GM19035 (cell line): ENCODE results near the gene CAPZA3.
"Not testable (repeated sequence)": the region's sequence is repeated elsewhere in the genome, so short reads cannot be mapped to it uniquely, and the experiment has no call there.

Source experiments
- ATAC-seq: cut with Tn5 transposase; IDR thresholded peaks from one replicate; pipeline ENCODE4 v1.9.1; 2021; ENCODE audit not compliant: unreplicated experiment

The CAPZA3 gene, protein sequence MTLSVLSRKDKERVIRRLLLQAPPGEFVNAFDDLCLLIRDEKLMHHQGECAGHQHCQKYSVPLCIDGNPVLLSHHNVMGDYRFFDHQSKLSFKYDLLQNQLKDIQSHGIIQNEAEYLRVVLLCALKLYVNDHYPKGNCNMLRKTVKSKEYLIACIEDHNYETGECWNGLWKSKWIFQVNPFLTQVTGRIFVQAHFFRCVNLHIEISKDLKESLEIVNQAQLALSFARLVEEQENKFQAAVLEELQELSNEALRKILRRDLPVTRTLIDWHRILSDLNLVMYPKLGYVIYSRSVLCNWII

GRCh38 chr12:18737819-18738218, at the start of gene CAPZA3, which contains the start of gene PLCZ1:
Gene CAPZA3, plus strand, starts transcription at chr12:18738119. Its CDS starts 150 bp downstream, at chr12:18738269.
Gene PLCZ1, minus strand, starts transcription at chr12:18738012. Its CDS starts 641 bp downstream, at chr12:18737371.
- no peak for ATAC-seq

DNA sequence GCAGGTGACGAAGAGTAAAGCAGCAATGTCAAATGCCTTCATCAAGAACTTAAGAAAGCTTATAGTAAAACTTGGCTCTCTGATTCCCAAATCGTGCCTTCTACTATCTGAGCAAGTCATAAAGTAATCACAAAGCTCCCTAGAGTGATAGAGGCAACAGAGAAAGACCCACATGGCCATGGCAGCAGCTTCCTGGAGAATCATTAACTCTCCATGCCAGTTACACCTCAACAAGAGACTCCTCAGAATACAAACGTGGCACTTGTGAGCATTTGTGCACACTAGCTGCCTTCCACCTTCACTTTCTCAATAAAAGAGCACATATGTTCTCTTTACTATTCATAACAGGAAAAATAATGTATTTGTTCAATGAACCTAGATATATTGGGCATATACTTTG, 48.1 kb upstream of the CAPZA3 start:
- ATAC-seq: no peak

GRCh38 chr12:18690653-18691052, 47.3 kb upstream of the CAPZA3 start:
- no peak for ATAC-seq

- ATAC-seq: not testable (repeated sequence)
Observed at GRCh38 chr12:18693986-18694385, 43.9 kb upstream of the CAPZA3 start.

GRCh38 chr12:18696971-18697602, 40.8 kb upstream of the CAPZA3 start:
- no peak for ATAC-seq

- ATAC-seq: no peak
Observed at GRCh38 chr12:18700271-18700670, 37.6 kb upstream of the CAPZA3 start.

- no peak for ATAC-seq
Observed at GRCh38 chr12:18703321-18703720, 34.6 kb upstream of the CAPZA3 start.

- ATAC-seq: no peak
Observed at GRCh38 chr12:18703911-18704310, 34.0 kb upstream of the CAPZA3 start.

- ATAC-seq: no peak
Observed at GRCh38 chr12:18706798-18707197, 31.1 kb upstream of the CAPZA3 start.

DNA sequence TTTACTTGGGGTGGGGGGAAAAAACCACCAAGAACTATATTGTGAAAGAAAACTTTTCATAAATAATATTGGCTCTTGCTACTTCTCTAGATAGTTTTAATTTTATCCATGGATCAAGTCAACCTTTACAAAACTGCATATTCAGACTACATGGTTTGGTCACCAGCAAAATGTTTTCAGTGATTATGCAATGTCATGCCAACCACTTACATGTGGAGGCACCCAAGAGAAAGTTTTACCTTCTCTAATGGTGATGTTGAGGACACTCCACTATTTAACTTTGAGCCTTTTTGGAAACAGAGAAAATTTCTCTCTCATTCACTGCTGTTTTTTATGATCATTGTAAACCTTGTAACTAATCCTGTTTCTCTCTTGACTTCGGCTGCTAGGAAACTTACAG, 21.7 kb upstream of the CAPZA3 start:
- no peak for ATAC-seq

DNA sequence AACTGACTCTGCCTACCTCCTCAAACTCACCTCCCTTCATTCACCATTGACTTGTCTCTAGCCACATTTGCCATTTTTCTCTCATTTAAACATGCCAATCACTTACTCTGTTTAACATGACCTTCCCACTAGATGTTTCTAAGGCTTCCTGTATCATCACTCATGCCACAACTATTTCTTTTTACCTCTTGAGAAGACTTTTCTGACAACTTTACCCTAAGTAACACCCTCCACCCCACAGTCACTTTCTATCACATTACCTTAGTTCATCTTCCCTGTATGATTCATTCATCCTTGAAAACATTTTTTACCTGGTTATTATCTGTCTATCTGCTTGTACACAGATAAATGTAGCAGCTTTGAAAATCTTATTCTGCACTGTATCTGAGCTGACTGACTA, 19.5 kb upstream of the CAPZA3 start:
- no peak for ATAC-seq

DNA sequence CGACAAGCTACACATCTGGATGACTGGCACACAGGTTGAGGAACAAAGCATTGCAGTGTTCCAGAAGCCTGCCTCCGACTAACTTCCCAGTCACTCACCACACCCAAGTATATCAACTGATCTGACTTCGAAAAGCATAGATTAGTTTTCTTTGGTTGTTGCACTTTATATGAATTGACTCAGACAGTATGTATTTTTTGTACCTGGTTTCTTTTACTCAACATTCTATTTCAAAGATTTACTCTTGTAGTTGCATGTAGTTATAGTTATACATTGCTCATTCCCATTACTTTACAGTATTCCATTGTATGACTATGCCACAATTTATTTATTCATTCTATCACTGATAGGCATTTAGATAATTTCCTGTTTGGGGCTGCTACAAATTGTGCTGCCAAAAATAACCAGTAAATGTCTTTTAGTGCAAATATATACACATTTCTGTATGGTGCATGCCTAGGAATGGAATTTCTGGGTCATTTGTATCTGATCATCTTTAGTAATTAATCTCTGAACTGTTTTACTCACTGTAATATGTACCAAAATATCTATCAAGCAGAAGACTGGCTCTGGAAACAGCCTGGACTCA, 17.9 kb upstream of the CAPZA3 start:
- no peak for ATAC-seq

DNA sequence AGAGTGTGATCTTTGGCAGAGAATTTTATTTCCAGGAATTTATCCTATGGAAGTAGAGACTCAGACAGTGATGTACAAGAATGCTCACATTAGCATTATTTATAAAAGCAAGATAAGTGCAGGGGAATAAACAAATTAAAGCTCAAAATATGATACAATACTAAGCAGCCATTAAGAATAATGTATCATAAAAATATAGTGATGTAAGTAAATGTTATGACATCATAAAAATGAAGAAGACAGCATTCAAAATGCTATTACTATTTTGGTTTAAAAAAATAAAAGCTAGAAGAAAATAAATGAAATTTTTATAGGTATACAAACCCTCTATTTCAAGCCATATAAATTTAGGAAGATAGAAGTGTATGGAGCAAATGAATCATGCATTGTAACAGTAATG, 17.2 kb upstream of the CAPZA3 start:
- no peak for ATAC-seq

DNA sequence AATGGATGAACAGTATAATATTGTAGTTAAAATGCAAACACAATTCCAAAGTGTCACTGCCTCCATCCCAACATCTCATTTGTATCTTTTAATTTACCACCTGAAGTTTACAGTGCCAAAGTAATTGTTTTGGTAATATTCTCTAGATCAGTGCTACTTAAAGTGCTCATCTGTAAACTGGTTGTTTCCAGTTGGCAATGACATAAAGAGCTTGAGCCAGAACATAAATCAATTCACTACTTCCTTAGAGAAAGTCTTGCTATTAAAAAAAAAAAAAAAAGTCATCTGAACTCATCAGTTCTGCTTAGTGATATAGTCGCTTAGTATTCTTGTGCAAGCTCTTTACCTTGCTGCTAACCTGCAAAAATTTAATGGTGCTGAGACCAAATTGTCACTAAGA, 16.5 kb upstream of the CAPZA3 start:
- ATAC-seq: no peak

GRCh38 chr12:18723752-18724151, 14.2 kb upstream of the CAPZA3 start:
- no peak for ATAC-seq

- no peak for ATAC-seq
Observed at GRCh38 chr12:18731156-18731555, 6.8 kb upstream of the CAPZA3 start.

- no peak for ATAC-seq
Observed at GRCh38 chr12:18747895-18748294, 10.0 kb downstream of the CAPZA3 start.

GRCh38 chr12:18749386-18749957, 11.6 kb downstream of the CAPZA3 start:
- ATAC-seq: no peak

DNA sequence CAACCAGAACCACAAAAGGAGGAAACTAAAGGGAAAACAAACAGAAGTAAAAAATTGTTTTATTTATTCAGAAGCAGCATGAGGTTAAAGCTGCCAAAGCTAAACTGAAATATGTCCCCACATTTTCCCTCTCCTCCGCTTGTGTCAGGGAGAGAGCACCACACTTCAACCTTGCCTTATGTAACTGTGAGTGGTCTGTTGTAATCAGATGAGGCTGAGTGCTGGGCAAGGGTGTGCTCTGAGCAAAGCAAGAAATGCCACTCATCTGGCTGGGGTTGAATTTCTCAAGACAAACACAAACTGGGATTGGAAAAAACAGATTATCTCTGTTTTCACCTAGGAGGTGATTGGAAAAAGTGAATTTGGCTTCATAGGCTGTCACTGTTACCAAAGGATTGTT, 12.2 kb downstream of the CAPZA3 start:
- ATAC-seq: no peak

GRCh38 chr12:18751866-18752265, 13.9 kb downstream of the CAPZA3 start:
- ATAC-seq: no peak

- ATAC-seq: no peak
Observed at GRCh38 chr12:18752280-18752920, 14.5 kb downstream of the CAPZA3 start.
